H1 (cell line): ENCODE measurements around the gene CXCL14. TPM values are rescaled to one million over a fixed set of nuclear protein-coding genes. Genes with fewer than 3 reads are reported as not detected.

Experiments used
- CTCF ChIA-PET: fragments of 300-600 bp; sonication (Branson Sonifier 250); formaldehyde crosslinking; loops from one replicate; lab custom pipeline; 2021; ENCODE audit not compliant: partially characterized antibody; lab: Charles Lee
- POLR2A ChIA-PET: fragments of 300-600 bp; sonication (Branson Sonifier 250); formaldehyde crosslinking; loops from one replicate; lab custom pipeline; 2021; ENCODE audit warnings: inconsistent platforms; ENCODE audit not compliant: partially characterized antibody; lab: Charles Lee
- DNase-seq, 2 experiments: peaks; one replicate each; pipeline versions ENCODE4 v3.0.0 to v3.0.0-alpha.2; 2010 to 2022; ENCODE audit warnings: low spot score in 2 of 2, low read depth in 1 of 2, mixed read lengths in 1 of 2
- FAIRE-seq: peaks from 2 replicates; lab custom pipeline; 2011; peaks lifted over from hg19 to GRCh38; lab: Jason Lieb, UNC
- H2AFZ ChIP-seq: 2 replicates; pipeline ENCODE4 v1.8.1; 2012; ENCODE audit warnings: low read length, inconsistent platforms
- H2AK5ac ChIP-seq: 2 replicates; pipeline ENCODE4 v1.6.1; 2013; ENCODE audit warnings: low read depth, low read length
- H2BK120ac ChIP-seq: replicated peaks from 2 replicates; pipeline ENCODE3; 2013; ENCODE audit warnings: low read depth, low read length, inconsistent platforms
- H2BK12ac ChIP-seq: 2 replicates; pipeline ENCODE4 v1.6.1; 2013; ENCODE audit warnings: low read depth, low read length
- H2BK15ac ChIP-seq: 2 replicates; pipeline ENCODE4 v1.6.1; 2013; ENCODE audit warnings: low read length
- H2BK20ac ChIP-seq: 2 replicates; pipeline ENCODE4 v1.6.1; 2013; ENCODE audit warnings: low read length
- H2BK5ac ChIP-seq: 2 replicates; pipeline ENCODE4 v1.6.1; 2013; ENCODE audit warnings: low read depth, low read length
- H3K14ac ChIP-seq: 2 replicates; pipeline ENCODE4 v1.6.1; 2013; ENCODE audit warnings: inconsistent platforms; ENCODE audit not compliant: insufficient read length
- H3K18ac ChIP-seq: 2 replicates; pipeline ENCODE4 v1.6.1; 2013; ENCODE audit warnings: low read length; ENCODE audit errors: extremely low read depth
- H3K23ac ChIP-seq: 2 replicates; pipeline ENCODE4 v1.6.1; 2013; ENCODE audit warnings: inconsistent platforms; ENCODE audit not compliant: insufficient read length
- H3K23me2 ChIP-seq: 2 replicates; pipeline ENCODE4 v1.6.1; 2013; ENCODE audit warnings: low read depth, low read length
- H3K27ac ChIP-seq: 2 replicates; pipeline ENCODE4 v1.6.1; 2011; ENCODE audit warnings: low read depth, low read length, inconsistent platforms
- H3K27me3 ChIP-seq, 4 experiments: replicated peaks in 1 of 4; 1 replicate in 1 of 4; 2 replicates in 3 of 4; pipeline versions ENCODE4 v1.6.1 to v1.8.1; 2011 to 2013; ENCODE audit warnings: low read length in 3 of 4, mild to moderate bottlenecking in 3 of 4, inconsistent platforms in 2 of 4, mixed read lengths in 2 of 4, moderate library complexity in 1 of 4; ENCODE audit not compliant: control insufficient read depth in 3 of 4, insufficient read depth in 3 of 4; ENCODE audit errors: extremely low read depth in 1 of 4
- H3K36me3 ChIP-seq, 4 experiments: 2 replicates each; pipeline versions ENCODE4 v1.6.1 to v1.8.1; 2011 to 2013; ENCODE audit warnings: mild to moderate bottlenecking in 4 of 4, low read length in 3 of 4, moderate library complexity in 2 of 4, control low read depth in 1 of 4, inconsistent platforms in 1 of 4; ENCODE audit not compliant: insufficient read depth in 4 of 4, control insufficient read depth in 2 of 4
- H3K4ac ChIP-seq: replicated peaks from 2 replicates; pipeline ENCODE3; 2013; ENCODE audit warnings: low read length, low read depth, mixed read lengths, inconsistent platforms; ENCODE audit not compliant: insufficient read length
- H3K4me1 ChIP-seq, 4 experiments: replicated peaks in 1 of 4; 1 replicate in 1 of 4; 2 replicates in 3 of 4; pipeline versions ENCODE4 v1.6.1 to v1.8.1; 2011 to 2013; ENCODE audit warnings: low read length in 3 of 4, inconsistent platforms in 2 of 4, mixed read lengths in 1 of 4; ENCODE audit not compliant: insufficient read depth in 4 of 4, control insufficient read depth in 3 of 4
- H3K4me2 ChIP-seq, 2 experiments: 2 replicates each; pipeline versions ENCODE4 v1.6.1 to v1.8.1; 2011 to 2013; ENCODE audit warnings: low read depth in 2 of 2, low read length in 2 of 2, control low read depth in 1 of 2, inconsistent platforms in 1 of 2, mild to moderate bottlenecking in 1 of 2; ENCODE audit not compliant: insufficient read depth in 1 of 2
- H3K4me3 ChIP-seq, 4 experiments: fragments of 200-600, 300-600 bp in 1 of 4; sonication (generic), shearing (Covaris generic), sonication (Bioruptor Twin) in 1 of 4; 2 replicates each; pipeline versions ENCODE4 v1.5.1 to v1.8.1; 2011 to 2016; ENCODE audit warnings: low read length in 4 of 4, low read depth in 3 of 4, control low read depth in 2 of 4, inconsistent platforms in 2 of 4, mild to moderate bottlenecking in 2 of 4, mixed read lengths in 1 of 4, moderate library complexity in 1 of 4; ENCODE audit not compliant: insufficient read depth in 2 of 4; ENCODE audit errors: extremely low read depth in 1 of 4
- H3K56ac ChIP-seq: replicated peaks from 2 replicates; pipeline ENCODE3; 2013; ENCODE audit warnings: low read depth, mild to moderate bottlenecking, mixed read lengths, low read length, inconsistent platforms; ENCODE audit not compliant: insufficient read length
- H3K79me1 ChIP-seq: 2 replicates; pipeline ENCODE4 v1.6.1; 2013; ENCODE audit warnings: low read depth, low read length, control low read depth
- H3K79me2 ChIP-seq, 2 experiments: 2 replicates each; pipeline versions ENCODE4 v1.6.1 to v1.8.1; 2012 to 2013; ENCODE audit warnings: low read length in 2 of 2, mild to moderate bottlenecking in 2 of 2, inconsistent platforms in 1 of 2; ENCODE audit not compliant: insufficient read depth in 2 of 2, control insufficient read depth in 1 of 2
- H3K9ac ChIP-seq, 4 experiments: replicated peaks in 1 of 4; 1 replicate in 1 of 4; 2 replicates in 3 of 4; pipeline versions ENCODE4 v1.6.1 to v1.8.1; 2011 to 2013; ENCODE audit warnings: low read depth in 3 of 4, low read length in 3 of 4, control low read depth in 2 of 4, mild to moderate bottlenecking in 2 of 4, moderate library complexity in 2 of 4, inconsistent platforms in 1 of 4; ENCODE audit errors: extremely low read depth in 1 of 4
- H3K9me3 ChIP-seq, 2 experiments: 2 replicates each; pipeline versions ENCODE4 v1.6.1 to v1.8.1; 2012 to 2013; ENCODE audit warnings: mild to moderate bottlenecking in 2 of 2, moderate library complexity in 2 of 2, control low read depth in 1 of 2, inconsistent platforms in 1 of 2, low read depth in 1 of 2, low read length in 1 of 2, mixed read lengths in 1 of 2; ENCODE audit not compliant: insufficient read depth in 2 of 2
- H4K20me1 ChIP-seq, 2 experiments: replicated peaks in 1 of 2; 2 replicates each; pipeline versions ENCODE3 to v1.8.1; 2011 to 2013; ENCODE audit warnings: inconsistent platforms in 2 of 2, low read length in 2 of 2, mild to moderate bottlenecking in 1 of 2; ENCODE audit not compliant: insufficient read depth in 2 of 2, control insufficient read depth in 1 of 2
- H4K5ac ChIP-seq: 2 replicates; pipeline ENCODE4 v1.6.1; 2013; ENCODE audit warnings: low read length, low read depth, mixed read lengths, inconsistent platforms; ENCODE audit not compliant: insufficient read length
- H4K8ac ChIP-seq: 2 replicates; pipeline ENCODE4 v1.8.0; 2013; ENCODE audit warnings: mild to moderate bottlenecking, moderate library complexity, low read length, inconsistent platforms; ENCODE audit not compliant: insufficient read depth; ENCODE audit errors: extremely low read depth
- H4K91ac ChIP-seq: replicated peaks from 2 replicates; pipeline ENCODE3; 2013; ENCODE audit warnings: low read length, mixed read lengths, inconsistent platforms; ENCODE audit not compliant: insufficient read length
- CEBPB ChIP-seq: IDR thresholded peaks from 2 replicates; pipeline ENCODE4 v1.6.1; 2012; ENCODE audit warnings: low read depth, low read length
- CHD2 ChIP-seq: IDR thresholded peaks from 2 replicates; pipeline ENCODE4 v1.6.1; 2012; ENCODE audit warnings: low read length, improper control_type of control experiment
- CTBP2 ChIP-seq: IDR thresholded peaks from 2 replicates; pipeline ENCODE4 v1.7.0; 2011; ENCODE audit warnings: borderline replicate concordance, mild to moderate bottlenecking, moderate library complexity, mixed read lengths, low read length; ENCODE audit not compliant: insufficient read depth, insufficient read length
- EZH2 ChIP-seq: fragments of 200-600 bp; sonication (generic); IDR thresholded peaks from 2 replicates; pipeline ENCODE4 v1.7.1; 2012; ENCODE audit warnings: low read depth, mild to moderate bottlenecking, moderate library complexity, low read length, inconsistent platforms; ENCODE audit not compliant: severe bottlenecking
- GTF2F1 ChIP-seq: IDR thresholded peaks from 2 replicates; pipeline ENCODE4 v1.6.1; 2012; ENCODE audit warnings: low read depth, low read length, improper control_type of control experiment, borderline replicate concordance
- HDAC2 ChIP-seq, 2 experiments: fragments of 300-600 bp in 1 of 2; sonication (generic) in 1 of 2; IDR thresholded peaks; 2 replicates each; pipeline ENCODE4 v1.6.1; 2011 to 2012; ENCODE audit warnings: low read depth in 2 of 2, low read length in 2 of 2, mild to moderate bottlenecking in 2 of 2, moderate library complexity in 2 of 2, borderline replicate concordance in 1 of 2, inconsistent platforms in 1 of 2
- KDM5A ChIP-seq: fragments of 200-600 bp; IDR thresholded peaks from 2 replicates; pipeline ENCODE4 v1.7.1; 2012; ENCODE audit warnings: mild to moderate bottlenecking, low read length, inconsistent platforms, mixed read lengths
- POU5F1 ChIP-seq: IDR thresholded peaks from 2 replicates; pipeline ENCODE4 v1.6.1; 2011; ENCODE audit warnings: low read depth, mild to moderate bottlenecking, low read length, moderate library complexity
- RNF2 ChIP-seq: fragments of 200-900, 300-1000 bp; sonication (generic); IDR thresholded peaks from 2 replicates; pipeline ENCODE4 v1.7.1; 2016; ENCODE audit warnings: borderline replicate concordance, low read depth, mild to moderate bottlenecking, antibody characterized with exemption, low read length; ENCODE audit not compliant: poor library complexity, severe bottlenecking; ENCODE audit errors: missing control alignments
- RXRA ChIP-seq: IDR thresholded peaks from 2 replicates; pipeline ENCODE4 v1.6.1; 2011; ENCODE audit warnings: low read depth, mild to moderate bottlenecking, low read length, moderate library complexity; ENCODE audit not compliant: insufficient read depth
- SIRT6 ChIP-seq: IDR thresholded peaks from one replicate; pipeline ENCODE4 v1.7.1; 2012; ENCODE audit warnings: low read length, inconsistent platforms
- SIX5 ChIP-seq: IDR thresholded peaks from 2 replicates; pipeline ENCODE4 v1.6.1; 2011; ENCODE audit warnings: mild to moderate bottlenecking, low read depth, low read length
- SP4 ChIP-seq: IDR thresholded peaks from 2 replicates; pipeline ENCODE4 v1.6.1; 2012; ENCODE audit warnings: low read length, inconsistent platforms
- TEAD4 ChIP-seq: IDR thresholded peaks from 2 replicates; pipeline ENCODE4 v1.6.1; 2012; ENCODE audit warnings: low read depth, low read length, inconsistent platforms, mixed read lengths
- WGBS, 2 experiments: shearing (Covaris generic) in 1 of 2; methylation state at CpG; one replicate each; pipeline versions ENCODE4 v1.1.6 to v1.1.7; 2013 to 2015; ENCODE audit warnings: low lambda C conversion rate in 2 of 2, mixed read lengths in 2 of 2, inconsistent platforms in 1 of 2, low coverage in 1 of 2, missing lambda C conversion rate in 1 of 2; ENCODE audit not compliant: insufficient replicate concordance in 2 of 2, insufficient coverage in 1 of 2, insufficient read length in 1 of 2; ENCODE audit errors: extremely low coverage in 1 of 2, missing lambda C conversion rate in 1 of 2; 5-methylcytosine and 5-hydroxymethylcytosine counted together
- polyA plus RNA-seq, 7 experiments: library from polyadenylated mRNA; depleted of rRNA in 3 of 7; stranded (reverse) in 5 of 7; unstranded in 2 of 7; fragments of >200 nt in 5 of 7; fragments of 200-250 nt in 2 of 7; gene quantifications; 1 replicate in 5 of 7; 2 replicates in 1 of 7; 4 replicates in 1 of 7; pipeline versions ENCODE4 v1.2.1 to v1.2.3, GENCODE V29; 2011 to 2013; ENCODE audit warnings: missing spikeins in 2 of 7, mixed read lengths in 2 of 7
- total RNA-seq: library from RNA; stranded (reverse); fragmentation: NEBNext Ultra II Directional; extraction: Animal tissue kit (Norgen Biotek cat#: 25700); gene quantifications from 2 replicates; pipeline ENCODE4 v1.2.1, GENCODE V29; 2021

Gene CXCL14
- total and polyA plus RNA-seq, 2 of the 8 experiments (the other 6 are each of a cell fraction or from before 2014, with no cell fraction given), result 1.5 to 1.8 TPM

DNA sequence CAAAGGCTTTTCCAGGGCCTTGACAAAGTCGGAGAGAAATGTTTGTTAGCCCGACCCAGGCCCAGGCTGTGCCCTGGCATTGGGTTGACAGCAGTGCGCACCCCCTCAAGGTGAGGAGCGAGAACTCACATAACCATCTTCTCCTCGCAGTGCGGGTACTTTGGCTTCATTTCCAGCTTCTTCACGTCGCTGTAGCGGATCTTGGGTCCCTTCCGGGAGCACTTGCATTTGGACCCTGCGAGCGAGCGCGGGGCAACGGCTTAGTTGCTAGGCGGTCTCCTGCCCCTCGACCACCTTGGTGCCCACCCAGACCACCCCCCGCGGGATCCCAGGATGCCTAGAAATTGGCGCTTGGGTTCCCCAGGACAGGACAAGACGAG lies 496 bp downstream of the CXCL14 start:
- Histone ChIP-seq H3K18ac (peak overlapping the region; percentile 65; the same call in 1 of the 2 replicates), H2BK15ac (peak overlapping the region; percentile 72; the same call in 1 of the 2 replicates), H3K23me2 (peaks cover 9% of the 10 kb centered on the region), H3K4me1 (peaks cover 10 to 22% (median 19%) of the 10 kb centered on the region in 4 experiments), H4K8ac (no peak overlapping the region), H2AFZ (0 out of 2 replicates have a peak overlapping the region, but pooled peaks have one; percentile 14), H3K4me3 (peak overlapping the region; percentile 24 to 61 (median 58)), H2BK12ac (peak overlapping the region; percentile 60; the same call in 1 of the 2 replicates), H3K79me2 (no peaks in the 10 kb centered on the region), H3K9me3 (no peaks in the 10 kb centered on the region), H2BK20ac (no peak overlapping the region), H3K27ac (no peak overlapping the region), H3K14ac (no peak overlapping the region), H3K79me1 (no peaks in the 10 kb centered on the region), H4K91ac (no peak overlapping the region), H3K4me2 (peak overlapping the region; percentile 80 to 99), H4K20me1 (peaks cover 0 to 1% of the 10 kb centered on the region in 2 experiments), H3K23ac (no peak overlapping the region), H3K27me3 (peaks cover 11 to 46% (median 40%) of the 10 kb centered on the region in 4 experiments), H4K5ac (no peak overlapping the region), H2BK120ac (no peak overlapping the region), H3K56ac (no peak overlapping the region), H3K9ac (no peak overlapping the region; a peak in 2 of 7 replicates), H2AK5ac (no peak overlapping the region), H2BK5ac (no peak overlapping the region), H3K4ac (no peak overlapping the region), H3K36me3 (no peaks in the 10 kb centered on the region)
- DNase-seq, result peak in 1 of 2 experiments; percentile 54
- WGBS, 2 experiments, result 7% methylated on average over 21 of the region's 21 CpGs; no CpG with 5 or more reads in 1 of the 2 experiments
- ChIA-PET CTCF (interaction anchor here (1.0 to 19.0 kb wide), 10 partner anchors 14 to 480 kb away, joined by 3 to 324 read pairs (median 3); partner anchors contain the start of gene SLC25A48), POLR2A (interaction anchor here (0.6 to 1.6 kb wide), 3 partner anchors 9 to 112 kb away, joined by 3 read pairs; no protein-coding TSS in a partner anchor)
- no peak for FAIRE-seq
- TF ChIP-seq RXRA (no peak), CHD2 (no peak), SIRT6 (no peak), CEBPB (no peak), TEAD4 (no peak), CTBP2 (no peak), POU5F1 (no peak), HDAC2 (IDR thresholded peaks at IDR 0.05; ENCODE audit: borderline replicate concordance in 1 of 2, low read depth in 2 of 2, low read length in 2 of 2) (no peak), EZH2 (peak; percentile 79), SIX5 (no peak), SP4 (no peak), KDM5A (no peak), GTF2F1 (no peak), RNF2 (peak; percentile 30)
